ENCODE results near the gene LMBRD2.

LMBRD2 gene

GRCh38 chr5:36160617-36161016 is 8.9 kb upstream of the LMBRD2 start:
- Histone ChIP-seq H3K9me3 (ENCODE audit: control insufficient read depth in 1 of 2, low read length in 2 of 2) (no peaks in the 10 kb centered on the region), H3K4me1 (ENCODE audit: control insufficient read depth in 1 of 2, insufficient read depth in 2 of 2, low read length in 2 of 2) (no peaks in the 10 kb centered on the region), H3K27ac (ENCODE audit: low read length) (no peak overlapping the region), H3K4me3 (ENCODE audit: low read depth in 1 of 2, low read length in 2 of 2) (no peak overlapping the region), H3K36me3 (ENCODE audit: control insufficient read depth in 1 of 2, insufficient read depth in 2 of 2, low read length in 2 of 2) (peaks cover 16 to 51% of the 10 kb centered on the region in 2 donors), H3K27me3 (ENCODE audit: low read depth, low read length) (no peaks in the 10 kb centered on the region)

GRCh38 chr5:36158144-36158543 is 6.5 kb upstream of the LMBRD2 start:
- Histone ChIP-seq H3K27me3 (ENCODE audit: low read depth, low read length) (no peaks in the 10 kb centered on the region), H3K36me3 (ENCODE audit: control insufficient read depth in 1 of 2, insufficient read depth in 2 of 2, low read length in 2 of 2) (peaks cover 4 to 39% of the 10 kb centered on the region in 2 donors), H3K4me3 (ENCODE audit: low read depth in 1 of 2, low read length in 2 of 2) (no peak overlapping the region), H3K4me1 (ENCODE audit: control insufficient read depth in 1 of 2, insufficient read depth in 2 of 2, low read length in 2 of 2) (peaks cover 0 to 7% of the 10 kb centered on the region in 2 donors), H3K27ac (ENCODE audit: low read length) (no peak overlapping the region), H3K9me3 (ENCODE audit: control insufficient read depth in 1 of 2, low read length in 2 of 2) (no peaks in the 10 kb centered on the region)

GRCh38 chr5:36156619-36157018 is 4.9 kb upstream of the LMBRD2 start:
- no peaks in the 10 kb centered on the region for H3K9me3 ChIP-seq (ENCODE audit: control insufficient read depth in 1 of 2, low read length in 2 of 2)
- H3K27me3 ChIP-seq (ENCODE audit: low read depth, low read length) = no peaks in the 10 kb centered on the region
- H3K4me1 ChIP-seq (ENCODE audit: control insufficient read depth in 1 of 2, insufficient read depth in 2 of 2, low read length in 2 of 2) = peaks cover 3 to 15% of the 10 kb centered on the region in 2 donors
- no peak overlapping the region for H3K27ac ChIP-seq (ENCODE audit: low read length)
- H3K36me3 ChIP-seq (ENCODE audit: control insufficient read depth in 1 of 2, insufficient read depth in 2 of 2, low read length in 2 of 2) = peaks cover 1 to 26% of the 10 kb centered on the region in 2 donors
- H3K4me3 ChIP-seq (ENCODE audit: low read depth in 1 of 2, low read length in 2 of 2) = no peak overlapping the region

GRCh38 chr5:36156121-36156601 is 4.5 kb upstream of the LMBRD2 start:
- peaks cover 0 to 23% of the 10 kb centered on the region in 2 donors for H3K36me3 ChIP-seq (ENCODE audit: control insufficient read depth in 1 of 2, insufficient read depth in 2 of 2, low read length in 2 of 2)

GRCh38 chr5:36155291-36155690 is 3.6 kb upstream of the LMBRD2 start:
- H3K9me3 ChIP-seq (ENCODE audit: control insufficient read depth in 1 of 2, low read length in 2 of 2) = no peaks in the 10 kb centered on the region
- H3K27me3 ChIP-seq (ENCODE audit: low read depth, low read length) = no peaks in the 10 kb centered on the region
- peaks cover 0 to 21% of the 10 kb centered on the region in 2 donors for H3K36me3 ChIP-seq (ENCODE audit: control insufficient read depth in 1 of 2, insufficient read depth in 2 of 2, low read length in 2 of 2)
- no peak overlapping the region for H3K4me3 ChIP-seq (ENCODE audit: low read depth in 1 of 2, low read length in 2 of 2)
- H3K27ac ChIP-seq (ENCODE audit: low read length) = no peak overlapping the region
- peaks cover 8 to 15% of the 10 kb centered on the region in 2 donors for H3K4me1 ChIP-seq (ENCODE audit: control insufficient read depth in 1 of 2, insufficient read depth in 2 of 2, low read length in 2 of 2)

More at GRCh38 chr5:36156121-36156601, 4.5 kb upstream of the LMBRD2 start:
- H3K27me3 ChIP-seq (ENCODE audit: low read depth, low read length) = no peaks in the 10 kb centered on the region
- H3K27ac ChIP-seq (ENCODE audit: low read length) = no peak overlapping the region
- peaks cover 3 to 15% of the 10 kb centered on the region in 2 donors for H3K4me1 ChIP-seq (ENCODE audit: control insufficient read depth in 1 of 2, insufficient read depth in 2 of 2, low read length in 2 of 2)
- H3K4me3 ChIP-seq (ENCODE audit: low read depth in 1 of 2, low read length in 2 of 2) = no peak overlapping the region
- H3K9me3 ChIP-seq (ENCODE audit: control insufficient read depth in 1 of 2, low read length in 2 of 2) = no peaks in the 10 kb centered on the region

GRCh38 chr5:36153726-36154125 is 2.0 kb upstream of the LMBRD2 start:
- H3K4me3 ChIP-seq (ENCODE audit: low read depth in 1 of 2, low read length in 2 of 2) = peak overlapping the region in 1 of 2 donors; percentile 96
- H3K27ac ChIP-seq (ENCODE audit: low read length) = no peak overlapping the region
- no peaks in the 10 kb centered on the region for H3K9me3 ChIP-seq (ENCODE audit: control insufficient read depth in 1 of 2, low read length in 2 of 2)
- H3K27me3 ChIP-seq (ENCODE audit: low read depth, low read length) = no peaks in the 10 kb centered on the region
- H3K36me3 ChIP-seq (ENCODE audit: control insufficient read depth in 1 of 2, insufficient read depth in 2 of 2, low read length in 2 of 2) = peaks cover 0 to 14% of the 10 kb centered on the region in 2 donors
- peaks cover 9 to 18% of the 10 kb centered on the region in 2 donors for H3K4me1 ChIP-seq (ENCODE audit: control insufficient read depth in 1 of 2, insufficient read depth in 2 of 2, low read length in 2 of 2)

- H3K27me3 ChIP-seq (ENCODE audit: low read depth, low read length) = no peaks in the 10 kb centered on the region
- H3K36me3 ChIP-seq (ENCODE audit: control insufficient read depth in 1 of 2, insufficient read depth in 2 of 2, low read length in 2 of 2) = peaks cover 0 to 14% of the 10 kb centered on the region in 2 donors
- H3K27ac ChIP-seq (ENCODE audit: low read length) = no peak overlapping the region
- peaks cover 9 to 18% of the 10 kb centered on the region in 2 donors for H3K4me1 ChIP-seq (ENCODE audit: control insufficient read depth in 1 of 2, insufficient read depth in 2 of 2, low read length in 2 of 2)
- peak overlapping the region in 1 of 2 donors; percentile 96 for H3K4me3 ChIP-seq (ENCODE audit: low read depth in 1 of 2, low read length in 2 of 2)
- no peaks in the 10 kb centered on the region for H3K9me3 ChIP-seq (ENCODE audit: control insufficient read depth in 1 of 2, low read length in 2 of 2)
Measured at GRCh38 chr5:36153298-36153677, 1.6 kb upstream of the LMBRD2 start.

- Histone ChIP-seq H3K36me3 (ENCODE audit: control insufficient read depth in 1 of 2, insufficient read depth in 2 of 2, low read length in 2 of 2) (peaks cover 0 to 14% of the 10 kb centered on the region in 2 donors), H3K4me3 (ENCODE audit: low read depth in 1 of 2, low read length in 2 of 2) (peak overlapping the region; percentile 87 to 96), H3K27ac (ENCODE audit: low read length) (peak overlapping the region; percentile 69), H3K27me3 (ENCODE audit: low read depth, low read length) (no peaks in the 10 kb centered on the region), H3K4me1 (ENCODE audit: control insufficient read depth in 1 of 2, insufficient read depth in 2 of 2, low read length in 2 of 2) (peaks cover 9 to 18% of the 10 kb centered on the region in 2 donors), H3K9me3 (ENCODE audit: control insufficient read depth in 1 of 2, low read length in 2 of 2) (no peaks in the 10 kb centered on the region)
Measured at GRCh38 chr5:36152324-36153297, 924 bp upstream of the LMBRD2 start.

GRCh38 chr5:36150676-36151433 is 832 bp downstream of the LMBRD2 start:
- peak overlapping the region; percentile 65 for H3K27ac ChIP-seq (ENCODE audit: low read length)
- peaks cover 9 to 18% of the 10 kb centered on the region in 2 donors for H3K4me1 ChIP-seq (ENCODE audit: control insufficient read depth in 1 of 2, insufficient read depth in 2 of 2, low read length in 2 of 2)
- H3K4me3 ChIP-seq (ENCODE audit: low read depth in 1 of 2, low read length in 2 of 2) = peak overlapping the region; percentile 87 to 96
- H3K9me3 ChIP-seq (ENCODE audit: control insufficient read depth in 1 of 2, low read length in 2 of 2) = no peaks in the 10 kb centered on the region
- H3K27me3 ChIP-seq (ENCODE audit: low read depth, low read length) = no peaks in the 10 kb centered on the region
- peaks cover 0 to 7% of the 10 kb centered on the region in 2 donors for H3K36me3 ChIP-seq (ENCODE audit: control insufficient read depth in 1 of 2, insufficient read depth in 2 of 2, low read length in 2 of 2)

GRCh38 chr5:36147681-36148080 is 4.0 kb downstream of the LMBRD2 start:
- H3K27me3 ChIP-seq (ENCODE audit: low read depth, low read length) = no peaks in the 10 kb centered on the region
- H3K36me3 ChIP-seq (ENCODE audit: control insufficient read depth in 1 of 2, insufficient read depth in 2 of 2, low read length in 2 of 2) = no peaks in the 10 kb centered on the region
- H3K4me3 ChIP-seq (ENCODE audit: low read depth in 1 of 2, low read length in 2 of 2) = no peak overlapping the region
- H3K9me3 ChIP-seq (ENCODE audit: control insufficient read depth in 1 of 2, low read length in 2 of 2) = no peaks in the 10 kb centered on the region
- H3K27ac ChIP-seq (ENCODE audit: low read length) = no peak overlapping the region
- H3K4me1 ChIP-seq (ENCODE audit: control insufficient read depth in 1 of 2, insufficient read depth in 2 of 2, low read length in 2 of 2) = peaks cover 6% of the 10 kb centered on the region in 2 donors

- H3K9me3 ChIP-seq (ENCODE audit: control insufficient read depth in 1 of 2, low read length in 2 of 2) = no peaks in the 10 kb centered on the region
- H3K4me3 ChIP-seq (ENCODE audit: low read depth in 1 of 2, low read length in 2 of 2) = no peak overlapping the region
- no peaks in the 10 kb centered on the region for H3K36me3 ChIP-seq (ENCODE audit: control insufficient read depth in 1 of 2, insufficient read depth in 2 of 2, low read length in 2 of 2)
- H3K27ac ChIP-seq (ENCODE audit: low read length) = no peak overlapping the region
- no peaks in the 10 kb centered on the region for H3K27me3 ChIP-seq (ENCODE audit: low read depth, low read length)
- peaks cover 3 to 6% of the 10 kb centered on the region in 2 donors for H3K4me1 ChIP-seq (ENCODE audit: control insufficient read depth in 1 of 2, insufficient read depth in 2 of 2, low read length in 2 of 2)
Measured at GRCh38 chr5:36146390-36146789, 5.3 kb downstream of the LMBRD2 start.
